ENCODE data around the gene CD59. TPM values are rescaled to one million over a fixed set of nuclear protein-coding genes. Genes with fewer than 3 reads are reported as not detected.

Gene CD59, protein sequence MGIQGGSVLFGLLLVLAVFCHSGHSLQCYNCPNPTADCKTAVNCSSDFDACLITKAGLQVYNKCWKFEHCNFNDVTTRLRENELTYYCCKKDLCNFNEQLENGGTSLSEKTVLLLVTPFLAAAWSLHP
- total RNA-seq: 481 and 962 TPM in 2 replicates

GRCh38 chr11:33736148-33736812 lies at the start of gene CD59:
TSS of gene CD59 (minus strand) at chr11:33736423. CDS start at chr11:33722445, 13,978 bp downstream.

DNA sequence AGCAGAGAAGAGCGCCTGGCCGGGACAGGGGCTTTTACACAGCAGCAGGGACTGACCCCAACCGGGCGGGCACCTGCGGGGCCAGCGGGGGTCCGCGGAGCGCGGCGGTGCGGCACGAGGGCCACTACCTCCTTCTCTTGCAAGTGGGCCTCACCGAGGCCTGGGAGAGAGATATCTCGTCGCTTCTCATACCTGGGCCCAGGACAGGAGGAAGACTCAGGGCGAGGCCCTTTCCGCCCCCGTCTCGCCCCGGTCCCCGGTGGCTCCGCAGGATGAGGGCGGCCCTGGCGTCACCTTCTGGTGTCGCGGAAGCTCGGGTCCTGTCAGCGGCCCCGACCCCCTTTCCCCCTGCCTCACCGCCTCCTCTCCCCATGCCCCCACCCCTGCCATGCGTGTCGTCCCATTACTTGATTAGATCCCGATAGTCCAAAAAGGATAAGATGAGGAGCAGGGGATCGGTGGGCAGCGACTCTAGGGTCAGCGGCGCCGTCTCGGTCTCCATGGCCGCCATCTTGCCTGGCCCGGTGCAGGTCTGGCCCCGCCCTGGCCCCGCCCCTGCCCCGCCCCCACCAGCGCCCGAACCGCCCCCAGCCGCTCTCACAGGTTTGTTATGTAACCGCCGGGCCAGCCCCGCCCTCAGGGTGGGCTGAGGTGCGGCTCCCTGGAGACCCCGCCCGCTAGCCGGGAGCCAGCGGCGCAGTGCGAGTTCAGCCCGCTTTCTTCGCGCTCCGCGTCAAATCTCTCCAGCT lies 37.9 kb upstream of the CD59 start, which contains the start of gene FBXO3:
TSS of gene FBXO3 (minus strand) at position 534 of the 749 bp plus-strand sequence. CDS start at position 511, 23 bp downstream.

DNA sequence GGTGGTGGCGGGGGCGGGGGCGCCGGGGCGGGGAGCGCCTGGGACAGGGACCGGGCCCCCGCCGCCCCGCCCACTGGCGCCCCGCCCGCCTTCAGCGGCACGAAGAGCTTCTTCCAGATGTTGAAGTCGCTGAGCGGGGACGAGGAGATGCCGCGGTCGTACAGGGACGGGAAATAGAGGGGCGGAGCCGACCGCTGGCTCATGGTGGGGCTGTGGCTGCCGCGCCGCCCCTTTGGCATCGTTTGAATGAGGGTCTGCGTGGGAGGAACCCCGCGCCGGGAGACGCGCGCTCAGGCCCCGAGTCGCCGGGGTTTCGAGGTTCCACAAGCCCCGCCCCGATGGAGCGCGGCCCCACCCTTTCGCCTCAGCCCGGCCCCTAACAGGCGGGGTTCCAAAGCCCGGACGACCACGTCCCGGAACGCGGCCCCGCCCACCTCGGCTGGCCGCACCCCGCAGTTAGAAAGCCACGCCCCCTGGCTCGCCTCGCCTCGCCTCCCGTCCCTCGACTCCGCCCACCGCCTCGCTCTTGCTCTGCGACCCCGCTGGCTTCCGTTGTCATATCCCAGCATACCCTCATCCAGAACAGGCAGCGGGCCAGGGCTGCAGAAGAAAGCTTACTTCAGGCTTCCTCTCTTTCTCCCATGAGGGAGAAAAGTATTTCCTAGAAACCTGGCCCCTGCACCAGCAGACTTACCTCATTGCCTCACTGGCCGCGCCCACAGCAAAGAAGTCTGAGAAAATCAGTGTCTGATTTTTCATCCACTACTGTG lies 35.5 kb downstream of the CD59 start, which contains the start of gene C11orf91:
TSS of gene C11orf91 (minus strand) at position 325 of the 770 bp plus-strand sequence. CDS start at position 239, 86 bp downstream.

Other genes starting within 250 kb of the CD59 start
- gene C11orf91, start 35.6 kb downstream of the CD59 start, total RNA-seq: 0.09 and 0.11 TPM in 2 replicates
- gene FBXO3, start 38.1 kb upstream of the CD59 start, total RNA-seq: 30.9 and 38.2 TPM in 2 replicates
- gene LMO2, start 155.7 kb upstream of the CD59 start, total RNA-seq: 75.4 and 87.8 TPM in 2 replicates